Vagina (tissue), 2 donors: Measurements from ENCODE around the gene CHST6. TPM values are rescaled to one million over a fixed set of nuclear protein-coding genes. Genes with fewer than 3 reads are reported as not detected.

Source experiments
- DNase-seq, 2 donors: peaks; one replicate each; pipeline ENCODE4 v3.0.0-alpha.2; 2017; ENCODE audit errors: extremely low spot score in 2 of 2
- H3K27ac ChIP-seq: fragments of 200-600 bp; sonication (generic); one replicate; pipeline ENCODE4 v1.5.1; 2019
- H3K27me3 ChIP-seq: fragments of 200-600 bp; sonication (generic); one replicate; pipeline ENCODE4 v1.5.1; 2019
- H3K36me3 ChIP-seq, 2 donors: fragments of 200-600 bp; sonication (generic); one replicate each; pipeline ENCODE4 v1.5.1; 2017 to 2019
- H3K4me1 ChIP-seq: fragments of 200-600 bp; sonication (generic); one replicate; pipeline ENCODE4 v1.5.1; 2019
- H3K4me3 ChIP-seq, 2 donors: fragments of 200-600 bp; sonication (generic); 1 replicate in 1 of 2; 2 replicates in 1 of 2; pipeline ENCODE4 v1.5.1; 2016 to 2019
- H3K9me3 ChIP-seq: fragments of 200-600 bp; sonication (generic); one replicate; pipeline ENCODE4 v1.5.1; 2019
- CTCF ChIP-seq, 3 experiments: fragments of 450-650 bp in 2 of 3; fragments of 200-600 bp in 1 of 3; sonication (generic) in 1 of 3; IDR thresholded peaks; one replicate each; pipeline ENCODE4 v1.5.1; 2017 to 2019; ENCODE audit warnings: antibody characterized with exemption in 3 of 3, mild to moderate bottlenecking in 2 of 3, moderate library complexity in 2 of 3
- POLR2A ChIP-seq, 2 donors: fragments of 450-650 bp; IDR thresholded peaks; one replicate each; pipeline ENCODE4 v1.6.1; 2017; ENCODE audit warnings: antibody characterized with exemption in 2 of 2, mild to moderate bottlenecking in 2 of 2, moderate library complexity in 2 of 2
- POLR2AphosphoS5 ChIP-seq, 2 donors: sonication (generic); formaldehyde crosslinking; IDR thresholded peaks; one replicate each; pipeline ENCODE4 v1.9.0; 2017; ENCODE audit warnings: antibody characterized with exemption in 2 of 2, mild to moderate bottlenecking in 2 of 2, low read depth in 1 of 2; ENCODE audit not compliant: insufficient read depth in 1 of 2
- intact Hi-C: fragments of 100-400 bp; cut with DNase I; formaldehyde crosslinking; loops from one replicate; pipeline ENCODE4 v1.15.1; 2023
- total RNA-seq: library from RNA; depleted of rRNA; stranded (reverse); fragments of >200 nt; gene quantifications from one replicate; pipeline ENCODE4 v1.2.3, GENCODE V29; 2016

CHST6 gene
- total RNA-seq, 1 donor from 2014 or later, result 0.25 TPM

- intact Hi-C loops, result loop anchor here (10.0 kb wide), 1 partner anchor 289 kb away; no protein-coding TSS in a partner anchor
- DNase-seq, result no peak
- Histone ChIP-seq H3K9me3 (no peaks in the 10 kb centered on the region), H3K4me3 (no peak overlapping the region), H3K27ac (no peak overlapping the region), H3K4me1 (no peaks in the 10 kb centered on the region), H3K36me3 (no peaks in the 10 kb centered on the region), H3K27me3 (no peaks in the 10 kb centered on the region)
- no peak for TF ChIP-seq POLR2A (IDR thresholded peaks at IDR 0.05)
Measured at GRCh38 chr16:75475420-75475847, 19.8 kb downstream of the CHST6 start.

GRCh38 chr16:75472908-75473877 is 22.0 kb downstream of the CHST6 start:
- Histone ChIP-seq H3K4me1 (no peaks in the 10 kb centered on the region), H3K4me3 (no peak overlapping the region), H3K27ac (no peak overlapping the region), H3K36me3 (no peaks in the 10 kb centered on the region), H3K9me3 (no peaks in the 10 kb centered on the region), H3K27me3 (no peaks in the 10 kb centered on the region)
- DNase-seq, result no peak
- intact Hi-C loops, result loop anchor here (10.0 kb wide), 1 partner anchor 292 kb away; no protein-coding TSS in a partner anchor
- TF ChIP-seq POLR2A (IDR thresholded peaks at IDR 0.05) (no peak), POLR2AphosphoS5 (IDR thresholded peaks at IDR 0.05; ENCODE audit: insufficient read depth in 1 of 2, low read depth in 1 of 2) (no peak), CTCF (IDR thresholded peaks at IDR 0.05) (no peak)

GRCh38 chr16:75471723-75472633 is 23.3 kb downstream of the CHST6 start:
- no peak for DNase-seq
- intact Hi-C loops, result loop anchor here (10.0 kb wide), 1 partner anchor 293 kb away; no protein-coding TSS in a partner anchor
- no peak for TF ChIP-seq POLR2AphosphoS5 (IDR thresholded peaks at IDR 0.05; ENCODE audit: insufficient read depth in 1 of 2, low read depth in 1 of 2)
- TF ChIP-seq CTCF (IDR thresholded peaks at IDR 0.05), result peak; percentile 37 to 80 (median 65)
- H3K27ac ChIP-seq, result no peak overlapping the region
- no peaks in the 10 kb centered on the region for H3K4me1 ChIP-seq
- no peaks in the 10 kb centered on the region for H3K9me3 ChIP-seq
- H3K27me3 ChIP-seq, result no peaks in the 10 kb centered on the region
- no peaks in the 10 kb centered on the region for H3K36me3 ChIP-seq
- no peak overlapping the region for H3K4me3 ChIP-seq

GRCh38 chr16:75466760-75467159 is 28.5 kb downstream of the CHST6 start:
- DNase-seq, result no peak
- Histone ChIP-seq H3K27ac (no peak overlapping the region), H3K4me1 (peaks cover 13% of the 10 kb centered on the region), H3K4me3 (no peak overlapping the region), H3K36me3 (no peaks in the 10 kb centered on the region), H3K27me3 (no peaks in the 10 kb centered on the region), H3K9me3 (no peaks in the 10 kb centered on the region)
- intact Hi-C loops, result loop anchor here (10.0 kb wide), 2 partner anchors 48 to 158 kb away; partner anchors contain the start of gene ADAT1
- no peak for TF ChIP-seq POLR2AphosphoS5 (IDR thresholded peaks at IDR 0.05; ENCODE audit: insufficient read depth in 1 of 2, low read depth in 1 of 2)
- no peak for TF ChIP-seq CTCF (IDR thresholded peaks at IDR 0.05)
- no peak for TF ChIP-seq POLR2A (IDR thresholded peaks at IDR 0.05)
